ENCODE measurements around the gene KHDRBS1. TPM values are rescaled to one million over a fixed set of nuclear protein-coding genes. Genes with fewer than 3 reads are reported as not detected.
"Not testable (repeated sequence)": the region's sequence is repeated elsewhere in the genome, so short reads cannot be mapped to it uniquely, and the experiment has no call there.

The KHDRBS1 gene
- total and polyA plus RNA-seq, 5 donors, result 48.6 to 70.0 (median 68.5) TPM

DNA sequence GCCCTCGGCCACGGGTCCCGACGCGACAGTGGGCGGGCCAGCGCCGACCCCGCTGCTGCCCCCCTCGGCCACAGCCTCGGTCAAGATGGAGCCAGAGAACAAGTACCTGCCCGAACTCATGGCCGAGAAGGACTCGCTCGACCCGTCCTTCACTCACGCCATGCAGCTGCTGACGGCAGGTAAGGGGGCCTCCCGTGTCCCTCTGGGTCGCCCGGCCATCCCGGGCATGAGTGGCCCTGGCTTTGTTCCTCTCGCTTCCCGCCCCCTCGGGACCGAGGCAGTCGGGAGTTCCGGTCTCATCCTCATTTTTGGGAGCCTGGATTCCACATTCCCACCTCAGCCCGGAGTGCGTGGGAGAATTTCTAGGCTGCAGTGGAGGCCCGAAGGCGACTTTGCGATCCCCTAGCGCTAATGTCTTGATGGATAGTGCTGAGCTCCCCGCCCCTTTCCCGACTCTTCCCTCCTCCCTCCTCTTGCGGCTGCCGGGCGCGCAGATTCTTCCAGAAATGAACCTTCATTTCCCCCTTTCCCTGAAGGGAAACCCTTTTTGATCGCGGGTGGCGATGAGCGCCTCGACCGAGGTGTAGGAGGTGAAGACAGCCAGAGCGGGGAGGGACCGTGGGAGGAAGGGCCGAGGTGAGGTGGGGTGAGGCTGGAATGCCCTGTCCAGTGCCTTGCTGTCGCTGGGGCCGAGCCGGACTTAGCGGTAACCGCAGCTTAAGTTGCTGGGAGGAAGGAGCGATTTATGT is 705 bp downstream of the KHDRBS1 start:
- Histone ChIP-seq H3K4me3 (ENCODE audit: low read length) (peak overlapping the region; percentile 68), H3K27me3 (ENCODE audit: control insufficient read depth, insufficient read depth) (no peaks in the 10 kb centered on the region), H3K27ac (ENCODE audit: low read length) (peak overlapping the region; percentile 88), H3K4me1 (ENCODE audit: control insufficient read depth, insufficient read depth, low read length) (peaks cover 6% of the 10 kb centered on the region), H3K9me3 (ENCODE audit: control insufficient read depth, low read length) (no peaks in the 10 kb centered on the region)
- WGBS, result under 1% methylated on average over 55 of the region's 55 CpGs
- DNase-seq (peak; percentile 55 to 80 (median 76)), ATAC-seq (peak; percentile 25 to 37)
- intact Hi-C loops (cut with DNase I), result no loop called here

DNA sequence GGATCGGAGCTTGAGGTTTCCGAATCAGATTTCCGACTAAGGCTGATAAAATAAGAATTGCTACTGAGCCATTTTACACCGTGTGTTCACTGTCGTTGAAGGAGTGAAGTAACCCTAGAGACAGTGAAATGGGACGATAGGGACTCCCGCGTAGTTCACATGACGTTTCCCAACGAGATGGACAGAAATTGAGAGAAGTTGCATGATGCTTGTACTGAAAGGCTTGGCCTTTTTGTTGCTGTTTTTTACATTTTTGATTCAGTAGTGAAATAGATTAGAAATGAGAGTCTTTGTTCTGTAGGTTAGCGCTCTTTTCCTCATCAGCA is 1.2 kb downstream of the KHDRBS1 start:
- under 1% methylated on average over 11 of the region's 11 CpGs for WGBS
- no peaks in the 10 kb centered on the region for H3K9me3 ChIP-seq (ENCODE audit: control insufficient read depth, low read length)

DNA sequence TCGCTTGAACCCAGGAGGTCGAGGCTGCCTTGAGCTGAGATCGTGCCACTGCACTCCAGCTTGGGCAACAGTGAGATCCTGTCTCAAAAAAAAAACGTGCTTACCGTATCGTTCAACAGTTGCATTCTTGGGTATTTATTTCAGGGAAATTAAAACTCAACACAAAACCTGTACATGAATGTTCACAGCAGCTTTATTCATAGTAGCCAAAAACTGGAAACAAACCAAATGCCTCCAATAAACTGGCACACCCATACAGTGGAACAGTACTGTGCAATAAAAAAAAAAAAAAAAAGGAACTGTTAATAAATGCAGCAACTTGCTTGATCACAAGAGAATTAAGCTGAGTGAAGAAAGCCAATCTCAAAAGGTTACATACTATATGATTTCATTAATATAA is 6.7 kb downstream of the KHDRBS1 start:
- WGBS, result 33% methylated on average over 6 of the region's 6 CpGs
- Histone ChIP-seq H3K27me3 (ENCODE audit: control insufficient read depth, insufficient read depth) (no peaks in the 10 kb centered on the region), H3K27ac (ENCODE audit: low read length) (no peak overlapping the region), H3K4me3 (ENCODE audit: low read length) (no peak overlapping the region), H3K4me1 (ENCODE audit: control insufficient read depth, insufficient read depth, low read length) (peaks cover 17% of the 10 kb centered on the region), H3K9me3 (ENCODE audit: control insufficient read depth, low read length) (no peaks in the 10 kb centered on the region)
- ATAC-seq (peak; percentile 35 to 53), DNase-seq (no peak)
- intact Hi-C loops (cut with DNase I), result no loop called here

More for the DNA sequence above, 1.2 kb downstream of the KHDRBS1 start:
- Histone ChIP-seq H3K4me3 (ENCODE audit: low read length) (peak overlapping the region; percentile 68), H3K4me1 (ENCODE audit: control insufficient read depth, insufficient read depth, low read length) (peaks cover 7% of the 10 kb centered on the region), H3K27me3 (ENCODE audit: control insufficient read depth, insufficient read depth) (no peaks in the 10 kb centered on the region), H3K27ac (ENCODE audit: low read length) (peak overlapping the region; percentile 88)
- DNase-seq, result no peak
- no peak for ATAC-seq
- intact Hi-C loops (cut with DNase I), result no loop called here

DNA sequence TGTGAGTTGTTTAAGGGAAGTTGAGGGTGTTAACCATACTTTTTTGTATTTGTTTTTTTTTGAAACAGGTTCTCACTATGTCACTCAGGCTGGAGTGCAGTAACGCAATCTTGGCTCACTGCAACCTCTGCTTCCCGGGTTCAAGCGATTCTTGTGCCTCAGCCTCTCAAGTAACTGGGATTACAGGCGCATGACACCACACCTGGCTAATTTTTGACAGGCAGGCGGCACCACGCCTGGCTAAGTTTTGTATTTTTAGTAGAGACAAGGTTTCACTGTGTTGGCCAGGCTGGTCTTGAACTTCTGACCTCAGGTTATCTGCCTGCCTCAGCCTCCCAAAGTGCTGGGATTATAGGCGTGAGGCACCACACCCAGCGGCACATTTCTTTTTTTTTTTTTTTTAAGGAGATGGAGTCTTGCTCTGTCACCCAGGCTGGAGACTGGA is 7.9 kb downstream of the KHDRBS1 start:
- H3K27me3 ChIP-seq (ENCODE audit: control insufficient read depth, insufficient read depth); intact Hi-C loops (cut with DNase I); H3K4me3 ChIP-seq (ENCODE audit: low read length); ATAC-seq; DNase-seq; H3K27ac ChIP-seq (ENCODE audit: low read length); H3K9me3 ChIP-seq (ENCODE audit: control insufficient read depth, low read length): not testable (repeated sequence)
- WGBS, result 82% methylated on average over 8 of the region's 8 CpGs
- peaks cover 15% of the 10 kb centered on the region for H3K4me1 ChIP-seq (ENCODE audit: control insufficient read depth, insufficient read depth, low read length)

DNA sequence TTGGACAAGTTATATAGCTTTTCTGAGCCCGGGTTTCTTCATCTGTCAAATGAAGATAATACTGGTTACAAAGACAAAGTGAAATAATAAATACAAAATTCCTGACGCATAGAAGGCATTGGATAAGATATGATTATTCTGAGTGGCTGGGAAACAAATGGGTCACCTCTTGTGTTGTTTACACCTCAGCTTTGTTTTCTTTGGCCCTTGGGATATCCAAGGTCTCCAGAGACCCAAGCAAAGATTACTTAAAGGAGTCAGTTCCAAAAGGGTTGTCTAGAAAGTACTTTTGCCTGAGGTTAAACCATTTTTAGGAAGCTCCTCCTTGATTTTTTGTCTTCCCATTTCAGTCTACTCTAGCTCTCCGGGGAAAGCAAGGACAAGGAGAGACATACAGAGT is 9.7 kb downstream of the KHDRBS1 start:
- Histone ChIP-seq H3K27ac (ENCODE audit: low read length) (no peak overlapping the region), H3K9me3 (ENCODE audit: control insufficient read depth, low read length) (no peaks in the 10 kb centered on the region), H3K27me3 (ENCODE audit: control insufficient read depth, insufficient read depth) (no peaks in the 10 kb centered on the region), H3K4me1 (ENCODE audit: control insufficient read depth, insufficient read depth, low read length) (peaks cover 13% of the 10 kb centered on the region), H3K4me3 (ENCODE audit: low read length) (no peak overlapping the region)
- no peak for DNase-seq
- intact Hi-C loops (cut with DNase I), result no loop called here
- 39% methylated on average over 3 of the region's 3 CpGs for WGBS
- peak in 1 of 2 donors; percentile 50 for ATAC-seq

DNA sequence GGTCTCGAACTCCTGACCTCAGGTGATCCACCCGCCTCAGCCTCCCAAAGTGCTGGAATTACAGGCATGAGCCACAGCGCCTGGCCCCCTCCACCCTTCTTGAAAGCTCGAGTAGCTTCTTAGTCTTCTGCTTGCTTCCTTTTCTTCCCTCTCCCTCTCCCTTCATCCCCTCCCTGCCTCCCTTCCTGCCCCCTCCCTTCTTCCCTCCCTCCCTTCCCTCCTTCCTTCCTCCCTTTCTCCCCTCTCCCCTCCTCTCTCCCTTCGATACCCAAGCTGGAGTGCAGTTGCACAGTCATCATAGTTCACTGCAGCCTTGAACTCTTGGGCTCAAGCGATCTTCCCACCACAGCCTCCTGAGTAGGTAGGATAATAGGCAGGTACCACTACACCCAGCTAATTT is 11.8 kb downstream of the KHDRBS1 start:
- H3K4me3 ChIP-seq (ENCODE audit: low read length), result no peak overlapping the region
- no peak for DNase-seq

DNA sequence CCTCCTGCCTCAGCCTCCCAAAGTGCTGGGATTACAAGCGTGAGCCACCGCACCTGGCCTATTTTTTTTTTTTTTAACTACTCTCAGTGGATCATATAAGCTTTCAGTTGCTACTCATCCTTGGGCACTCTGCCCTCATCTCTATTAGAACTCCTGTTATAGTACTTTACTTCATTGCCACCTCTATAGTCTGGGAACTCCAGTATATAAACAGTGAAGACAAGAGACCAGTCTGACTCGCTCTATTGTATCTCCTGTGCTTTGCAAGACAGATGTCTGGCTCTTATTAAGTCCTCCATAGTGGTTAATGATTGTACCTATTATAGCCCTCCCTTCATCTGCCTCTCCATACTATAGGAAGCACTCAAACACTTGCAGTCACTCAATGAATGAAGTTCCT is 15.1 kb downstream of the KHDRBS1 start:
- DNase-seq, result no peak
- H3K9me3 ChIP-seq (ENCODE audit: control insufficient read depth, low read length), result no peaks in the 10 kb centered on the region
- H3K27ac ChIP-seq (ENCODE audit: low read length), result no peak overlapping the region
- ATAC-seq, result no peak
- H3K4me3 ChIP-seq (ENCODE audit: low read length), result no peak overlapping the region
- H3K27me3 ChIP-seq (ENCODE audit: control insufficient read depth, insufficient read depth), result no peaks in the 10 kb centered on the region
- peaks cover 2% of the 10 kb centered on the region for H3K4me1 ChIP-seq (ENCODE audit: control insufficient read depth, insufficient read depth, low read length)
- WGBS, result 92% methylated on average over 3 of the region's 3 CpGs
- intact Hi-C loops (cut with DNase I), result no loop called here

More for the DNA sequence above, 11.8 kb downstream of the KHDRBS1 start:
- WGBS, result 77% methylated on average over 6 of the region's 6 CpGs
- intact Hi-C loops (cut with DNase I), result no loop called here
- Histone ChIP-seq H3K27ac (ENCODE audit: low read length) (no peak overlapping the region), H3K27me3 (ENCODE audit: control insufficient read depth, insufficient read depth) (no peaks in the 10 kb centered on the region), H3K9me3 (ENCODE audit: control insufficient read depth, low read length) (no peaks in the 10 kb centered on the region), H3K4me1 (ENCODE audit: control insufficient read depth, insufficient read depth, low read length) (peaks cover 6% of the 10 kb centered on the region)
- ATAC-seq, result no peak

DNA sequence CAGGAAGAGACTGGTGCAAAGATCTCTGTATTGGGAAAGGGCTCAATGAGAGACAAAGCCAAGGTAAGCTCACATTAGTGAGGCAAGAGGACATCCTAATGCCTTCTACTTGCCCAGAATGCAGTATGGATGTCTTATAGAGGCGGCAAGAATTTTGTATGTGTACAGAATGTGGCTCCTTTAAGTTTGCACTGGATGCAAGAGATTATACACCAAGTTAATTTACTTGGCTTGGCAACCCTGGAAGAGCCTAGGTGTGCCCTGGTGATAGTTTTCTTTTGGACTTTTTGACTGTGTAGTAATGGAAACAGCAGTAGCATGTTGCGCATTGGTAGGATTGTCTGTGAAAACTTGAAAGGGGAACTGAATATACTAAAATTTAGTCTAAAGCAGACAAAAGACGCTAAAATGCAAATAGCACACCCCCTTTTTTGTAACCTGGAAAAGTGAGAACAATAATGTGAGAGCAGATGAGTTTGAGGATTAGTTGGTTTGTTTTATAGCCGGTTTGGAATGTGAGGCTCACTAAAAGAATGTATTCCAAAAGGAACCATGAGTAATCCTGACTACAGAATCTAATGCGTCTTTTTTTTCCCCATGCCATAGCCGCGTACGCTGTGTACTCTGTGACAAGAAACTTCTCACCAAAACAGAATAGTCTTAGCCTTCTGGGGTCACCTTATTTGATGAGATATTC is 18.1 kb downstream of the KHDRBS1 start:
- Histone ChIP-seq H3K4me3 (ENCODE audit: low read length) (no peak overlapping the region), H3K27me3 (ENCODE audit: control insufficient read depth, insufficient read depth) (no peaks in the 10 kb centered on the region), H3K27ac (ENCODE audit: low read length) (no peak overlapping the region), H3K4me1 (ENCODE audit: control insufficient read depth, insufficient read depth, low read length) (no peaks in the 10 kb centered on the region), H3K9me3 (ENCODE audit: control insufficient read depth, low read length) (no peaks in the 10 kb centered on the region)
- intact Hi-C loops (cut with DNase I), result no loop called here
- ATAC-seq, result no peak
- DNase-seq, result no peak
- WGBS, result 85% methylated on average over 8 of the region's 8 CpGs

DNA sequence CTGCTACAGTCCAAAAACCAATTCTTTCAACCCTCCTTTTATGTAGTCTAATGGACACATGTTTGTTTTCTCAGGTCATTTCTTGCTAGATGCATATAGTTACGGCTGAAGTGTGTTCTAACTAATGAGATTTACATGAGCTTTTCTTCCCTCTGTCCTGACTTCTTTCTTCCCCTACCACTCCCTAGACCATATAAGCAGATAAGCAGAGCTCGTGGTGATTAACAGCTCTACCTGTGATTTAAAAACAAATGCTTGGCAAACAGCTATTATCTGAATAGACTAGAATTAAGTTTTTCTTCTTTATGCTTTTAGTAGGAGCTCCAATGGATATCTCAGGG is 18.6 kb downstream of the KHDRBS1 start:
- intact Hi-C loops (cut with DNase I), result no loop called here
- no peaks in the 10 kb centered on the region for H3K4me1 ChIP-seq (ENCODE audit: control insufficient read depth, insufficient read depth, low read length)
- no peak for ATAC-seq
- no peaks in the 10 kb centered on the region for H3K9me3 ChIP-seq (ENCODE audit: control insufficient read depth, low read length)
- no peak for DNase-seq
- 77% methylated on average over 2 of the region's 2 CpGs for WGBS
- no peaks in the 10 kb centered on the region for H3K27me3 ChIP-seq (ENCODE audit: control insufficient read depth, insufficient read depth)
- no peak overlapping the region for H3K27ac ChIP-seq (ENCODE audit: low read length)
- H3K4me3 ChIP-seq (ENCODE audit: low read length), result no peak overlapping the region

DNA sequence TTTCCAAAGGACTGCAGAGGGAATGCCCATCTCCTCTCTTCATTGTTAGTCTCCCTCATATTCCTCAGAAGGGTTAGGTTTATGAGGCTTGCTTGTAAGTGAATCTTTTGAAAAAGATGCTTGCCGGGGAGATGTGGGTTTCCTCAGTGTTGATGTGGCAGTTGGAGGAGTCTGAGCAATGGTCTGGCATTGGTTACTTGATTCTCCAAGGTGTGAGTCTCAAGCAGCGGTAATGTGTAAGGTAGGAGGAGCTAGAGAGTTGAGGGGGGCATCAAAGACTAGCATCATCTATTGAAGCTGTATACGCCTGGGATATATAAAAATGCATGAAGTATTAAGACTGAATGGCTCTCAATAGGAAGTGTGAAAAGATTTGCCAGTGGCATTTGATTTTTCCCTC is 21.5 kb downstream of the KHDRBS1 start:
- no peaks in the 10 kb centered on the region for H3K4me1 ChIP-seq (ENCODE audit: control insufficient read depth, insufficient read depth, low read length)
- H3K9me3 ChIP-seq (ENCODE audit: control insufficient read depth, low read length), result no peaks in the 10 kb centered on the region
- no peaks in the 10 kb centered on the region for H3K27me3 ChIP-seq (ENCODE audit: control insufficient read depth, insufficient read depth)
- 76% methylated on average over 3 of the region's 3 CpGs for WGBS
- ATAC-seq (no peak), DNase-seq (no peak)
- no peak overlapping the region for H3K4me3 ChIP-seq (ENCODE audit: low read length)
- no peak overlapping the region for H3K27ac ChIP-seq (ENCODE audit: low read length)
- intact Hi-C loops (cut with DNase I), result no loop called here

DNA sequence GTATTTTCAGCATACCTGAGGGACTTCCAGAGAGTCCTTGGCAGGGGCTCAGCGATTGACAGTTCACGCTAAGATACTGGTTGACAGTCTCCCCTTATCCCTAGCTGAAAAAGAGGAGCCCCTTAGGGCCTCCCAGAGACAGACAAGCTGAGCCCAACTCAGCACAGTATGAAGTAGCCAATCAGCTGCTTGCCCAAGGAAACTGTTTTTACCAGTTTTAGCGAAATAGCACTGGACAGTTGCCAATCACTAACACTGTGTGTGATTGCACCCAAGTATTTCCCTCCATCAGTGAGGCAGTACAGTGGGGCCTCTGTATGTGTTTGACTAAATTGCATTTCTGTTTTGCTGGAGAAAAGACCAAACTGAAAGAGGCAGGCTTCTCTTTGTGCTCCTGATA is 27.0 kb downstream of the KHDRBS1 start:
- 66% methylated on average over 3 of the region's 3 CpGs for WGBS
- peak; percentile 32 to 60 for ATAC-seq
- Histone ChIP-seq H3K9me3 (ENCODE audit: control insufficient read depth, low read length) (no peaks in the 10 kb centered on the region), H3K27me3 (ENCODE audit: control insufficient read depth, insufficient read depth) (no peaks in the 10 kb centered on the region), H3K27ac (ENCODE audit: low read length) (no peak overlapping the region), H3K4me3 (ENCODE audit: low read length) (no peak overlapping the region), H3K4me1 (ENCODE audit: control insufficient read depth, insufficient read depth, low read length) (peaks cover 4% of the 10 kb centered on the region)
- intact Hi-C loops (cut with DNase I), result no loop called here
- no peak for DNase-seq

Measured in right cardiac atrium (tissue), 5 donors.